ENCODE measurements around the gene SEMA3G. TPM values are rescaled to one million over a fixed set of nuclear protein-coding genes. Genes with fewer than 3 reads are reported as not detected.

SEMA3G gene
- total RNA-seq, 1 donor from 2014 or later = 1.4 TPM

- no peak for DNase-seq (ENCODE audit: low spot score)
Measured at GRCh38 chr3:52479877-52480575, 35.1 kb upstream of the SEMA3G start.

- no peak for DNase-seq (ENCODE audit: low spot score)
Measured at GRCh38 chr3:52479037-52479876, 34.4 kb upstream of the SEMA3G start.

DNA sequence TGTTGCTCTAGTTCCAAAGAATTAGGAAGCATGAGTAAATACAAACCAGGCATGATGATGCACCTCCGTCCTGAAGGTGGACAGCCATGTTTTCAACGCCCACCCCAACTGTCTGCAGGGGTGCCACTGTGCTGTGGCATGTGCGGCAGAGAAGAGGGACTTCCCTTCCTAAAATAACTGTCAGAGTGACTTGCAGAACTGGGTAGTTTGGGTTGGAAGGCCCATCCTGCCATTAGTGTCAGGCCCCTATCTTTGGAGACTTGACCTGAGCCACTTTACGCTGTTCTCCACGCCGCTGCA is 32.8 kb upstream of the SEMA3G start:
- no peak for DNase-seq (ENCODE audit: low spot score)

DNA sequence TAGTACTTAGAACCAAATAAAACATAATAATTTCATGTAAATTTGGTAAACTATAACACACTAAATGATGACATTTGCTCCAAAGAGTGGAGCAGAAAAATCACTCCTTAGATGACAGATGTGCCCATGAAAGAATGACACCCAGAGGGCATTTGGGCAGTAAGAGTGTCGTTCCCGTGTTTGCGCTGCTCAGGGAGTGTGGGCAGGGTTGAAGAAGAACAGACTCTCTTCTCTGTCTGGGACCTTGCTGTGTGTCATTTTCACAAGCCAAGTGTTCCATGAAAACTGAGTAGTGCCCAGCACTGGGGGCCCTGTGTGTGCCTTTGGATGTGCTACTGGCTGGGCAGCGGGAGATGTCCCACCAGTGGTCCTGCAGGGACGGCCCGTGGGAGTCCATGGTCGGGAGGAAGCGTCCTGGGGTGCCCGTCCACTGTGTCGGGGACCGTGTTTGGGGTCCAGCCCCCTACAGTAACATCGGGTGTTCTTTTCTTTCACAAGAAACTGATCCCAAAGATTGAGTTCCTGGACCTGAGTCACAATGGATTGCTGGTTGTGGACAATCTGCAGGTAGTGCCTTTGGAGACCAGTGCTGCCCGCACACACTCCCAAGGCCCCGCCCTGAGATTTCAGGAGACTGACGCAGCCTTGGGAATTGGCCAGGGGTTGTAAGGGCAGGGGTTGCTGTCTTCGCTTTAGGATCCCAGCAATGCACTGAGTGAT is 32.3 kb upstream of the SEMA3G start:
- no peak for DNase-seq (ENCODE audit: low spot score)

DNA sequence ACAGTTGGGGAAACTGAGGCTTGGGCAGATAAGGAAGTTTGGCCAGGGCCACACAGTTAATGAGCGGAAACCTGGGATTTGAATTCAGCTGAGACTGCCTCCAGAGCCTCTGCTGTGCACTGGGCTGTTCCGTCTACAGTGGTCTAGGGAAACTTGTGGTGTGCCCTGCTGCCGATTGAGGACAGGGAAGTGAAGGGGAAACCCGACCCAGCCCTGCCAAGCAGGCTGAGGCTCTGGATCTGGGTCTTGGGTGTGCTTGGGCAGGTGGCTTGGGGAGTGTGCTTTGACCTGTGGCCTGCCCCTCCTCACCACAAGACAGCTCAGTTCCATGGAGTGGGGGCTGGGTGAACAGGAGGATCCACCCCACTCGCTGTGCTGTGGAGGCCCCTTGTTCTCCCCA is 28.1 kb upstream of the SEMA3G start:
- no peak for DNase-seq (ENCODE audit: low spot score)

DNA sequence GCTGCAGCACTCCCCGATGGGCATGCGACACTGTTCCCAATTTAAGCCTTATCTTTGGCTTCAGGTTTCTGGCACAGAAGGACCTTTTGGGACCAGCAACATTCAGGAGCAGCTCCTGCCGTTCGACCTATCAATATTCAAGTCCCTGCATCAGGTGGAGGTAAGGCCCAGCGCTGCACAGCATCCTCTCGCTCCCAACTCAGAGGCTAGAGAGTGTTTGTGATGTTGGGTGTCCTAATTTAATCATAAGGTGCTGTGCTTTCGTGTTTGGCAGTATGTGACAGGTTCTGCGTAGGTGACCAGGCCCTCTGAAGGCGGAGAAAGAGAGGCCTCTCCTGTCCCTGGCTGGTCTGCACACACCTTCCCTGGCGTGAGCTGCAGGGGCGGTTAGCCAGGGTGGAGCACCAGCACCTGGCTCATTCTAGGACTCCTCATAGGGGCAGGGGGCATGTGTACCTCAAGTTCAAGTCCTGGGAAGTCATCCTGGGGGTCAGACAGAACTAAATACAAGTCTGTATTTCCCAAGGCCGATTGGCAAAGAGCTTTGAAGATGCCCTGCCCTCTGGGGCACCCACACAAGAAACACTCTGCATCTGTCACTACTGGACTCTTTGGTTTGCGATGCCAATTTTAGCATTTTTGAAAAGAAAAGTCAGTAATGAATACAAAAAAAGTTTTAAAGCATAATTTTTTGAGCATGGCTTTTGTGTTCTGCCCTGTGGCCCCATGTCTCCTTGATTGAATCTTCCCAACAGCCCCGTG is 27.5 kb upstream of the SEMA3G start:
- DNase-seq (ENCODE audit: low spot score) = no peak

DNA sequence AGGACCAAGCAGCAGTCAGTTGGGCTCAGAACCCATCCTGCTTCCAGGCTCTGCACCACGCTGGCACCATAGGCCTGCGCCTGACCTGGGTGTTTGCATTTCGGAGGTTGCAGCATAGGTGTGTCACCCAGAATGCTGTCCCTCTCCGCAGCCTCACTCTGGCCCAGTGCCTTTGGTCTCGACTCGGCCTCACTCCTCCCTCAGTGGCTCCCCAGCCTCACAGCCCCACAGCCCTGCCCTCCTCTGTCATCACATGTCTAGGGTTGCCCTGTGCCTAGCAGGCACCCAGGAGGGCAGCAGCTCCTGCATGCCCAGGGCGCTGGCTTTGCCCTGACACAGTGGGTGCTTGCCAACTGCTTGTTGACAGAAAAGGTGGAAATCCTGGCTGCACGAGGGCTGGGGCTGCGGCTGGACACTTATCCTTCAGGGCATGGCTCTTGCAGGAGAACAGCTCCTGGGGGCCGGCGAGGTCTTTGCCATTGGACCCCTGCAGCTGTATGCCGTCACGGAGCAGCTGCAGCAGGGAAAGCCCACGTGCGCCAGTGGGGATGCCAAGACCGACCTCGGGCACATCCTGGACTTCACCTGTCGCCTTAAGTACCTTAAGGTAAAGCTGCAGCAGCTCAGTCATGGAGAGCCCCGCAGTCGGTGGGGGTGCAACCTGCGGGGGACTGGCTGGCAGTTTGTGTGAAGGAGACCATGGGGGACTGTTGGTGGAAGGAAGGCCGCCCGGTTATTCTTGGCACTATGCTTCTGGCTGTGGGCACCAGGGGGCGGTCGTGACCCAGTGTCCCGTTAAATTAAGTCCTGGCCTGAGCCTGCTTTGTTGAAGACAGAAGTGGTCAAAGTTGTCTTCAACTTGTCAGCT is 26.7 kb upstream of the SEMA3G start:
- DNase-seq (ENCODE audit: low spot score) = peak; percentile 50

- DNase-seq (ENCODE audit: low spot score) = no peak
Measured at GRCh38 chr3:52470920-52471319, 26.0 kb upstream of the SEMA3G start.

- DNase-seq (ENCODE audit: low spot score) = no peak
Measured at GRCh38 chr3:52469001-52469400, 24.1 kb upstream of the SEMA3G start.

DNA sequence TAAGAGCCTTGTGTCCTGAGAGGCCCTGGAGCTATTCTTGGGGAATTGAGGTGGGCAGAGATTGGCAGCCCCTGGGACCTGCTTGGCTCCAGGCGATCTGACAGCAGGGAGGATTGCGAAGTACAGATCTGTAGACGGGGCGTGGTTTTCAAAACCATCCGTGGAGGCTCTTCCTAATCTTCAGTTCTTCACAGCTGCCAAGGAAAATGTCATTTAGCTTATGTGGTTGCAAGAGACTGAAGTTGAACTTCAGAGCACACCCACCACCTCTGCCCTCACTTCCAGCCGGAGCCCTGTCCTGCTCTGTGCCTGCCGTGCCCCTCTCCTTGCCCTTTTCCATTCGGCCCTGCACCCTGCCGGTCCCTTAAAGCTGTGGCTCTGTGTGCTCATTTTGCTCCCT is 23.4 kb upstream of the SEMA3G start:
- peak; percentile 88 for DNase-seq (ENCODE audit: low spot score)

DNA sequence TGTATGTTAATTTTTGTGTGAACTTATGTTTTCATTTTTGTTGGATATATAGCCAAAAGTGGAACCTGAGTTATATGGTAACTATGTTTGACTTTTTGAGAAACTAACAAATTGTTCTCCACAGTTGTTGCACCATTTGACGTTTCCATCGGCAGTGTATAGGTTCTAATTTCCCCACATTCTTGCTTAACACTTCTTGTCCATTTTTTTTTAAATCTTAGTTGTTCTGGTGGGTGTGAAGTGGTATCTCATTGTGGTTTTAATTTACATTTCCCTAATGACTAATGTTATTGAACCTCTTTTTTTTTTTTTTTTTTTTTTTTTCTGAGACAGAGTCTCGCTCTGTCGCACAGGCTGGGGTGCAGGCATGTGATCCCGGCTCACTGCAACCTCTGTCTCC is 18.5 kb upstream of the SEMA3G start:
- no peak for DNase-seq (ENCODE audit: low spot score)

GRCh38 chr3:52461874-52462273 is 17.0 kb upstream of the SEMA3G start:
- DNase-seq (ENCODE audit: low spot score) = no peak

GRCh38 chr3:52458770-52459545 is 14.1 kb upstream of the SEMA3G start:
- DNase-seq (ENCODE audit: low spot score) = no peak

GRCh38 chr3:52458031-52458760 is 13.3 kb upstream of the SEMA3G start:
- no peak for DNase-seq (ENCODE audit: low spot score)

DNA sequence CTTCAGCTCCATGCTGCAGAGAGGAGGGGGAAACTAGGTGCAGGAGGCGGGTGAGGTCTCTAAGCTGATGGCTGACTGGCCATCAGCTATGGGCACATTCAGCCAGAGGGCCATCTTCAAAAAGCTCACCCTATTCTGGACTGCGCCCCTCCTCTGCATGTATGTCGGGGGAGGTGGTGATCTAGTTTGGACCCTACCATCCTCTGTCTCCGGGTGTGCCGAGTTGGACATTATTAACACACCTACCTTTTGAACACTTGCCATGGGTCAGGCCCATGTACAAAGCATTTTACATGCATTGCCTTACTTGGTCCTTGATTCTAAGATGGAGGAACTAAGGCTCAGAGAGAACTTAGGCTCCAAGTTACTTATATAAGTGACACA is 11.9 kb upstream of the SEMA3G start:
- DNase-seq (ENCODE audit: low spot score) = no peak

- peak; percentile 70 for DNase-seq (ENCODE audit: low spot score)
Measured at GRCh38 chr3:52456169-52456799, 11.4 kb upstream of the SEMA3G start.

DNA sequence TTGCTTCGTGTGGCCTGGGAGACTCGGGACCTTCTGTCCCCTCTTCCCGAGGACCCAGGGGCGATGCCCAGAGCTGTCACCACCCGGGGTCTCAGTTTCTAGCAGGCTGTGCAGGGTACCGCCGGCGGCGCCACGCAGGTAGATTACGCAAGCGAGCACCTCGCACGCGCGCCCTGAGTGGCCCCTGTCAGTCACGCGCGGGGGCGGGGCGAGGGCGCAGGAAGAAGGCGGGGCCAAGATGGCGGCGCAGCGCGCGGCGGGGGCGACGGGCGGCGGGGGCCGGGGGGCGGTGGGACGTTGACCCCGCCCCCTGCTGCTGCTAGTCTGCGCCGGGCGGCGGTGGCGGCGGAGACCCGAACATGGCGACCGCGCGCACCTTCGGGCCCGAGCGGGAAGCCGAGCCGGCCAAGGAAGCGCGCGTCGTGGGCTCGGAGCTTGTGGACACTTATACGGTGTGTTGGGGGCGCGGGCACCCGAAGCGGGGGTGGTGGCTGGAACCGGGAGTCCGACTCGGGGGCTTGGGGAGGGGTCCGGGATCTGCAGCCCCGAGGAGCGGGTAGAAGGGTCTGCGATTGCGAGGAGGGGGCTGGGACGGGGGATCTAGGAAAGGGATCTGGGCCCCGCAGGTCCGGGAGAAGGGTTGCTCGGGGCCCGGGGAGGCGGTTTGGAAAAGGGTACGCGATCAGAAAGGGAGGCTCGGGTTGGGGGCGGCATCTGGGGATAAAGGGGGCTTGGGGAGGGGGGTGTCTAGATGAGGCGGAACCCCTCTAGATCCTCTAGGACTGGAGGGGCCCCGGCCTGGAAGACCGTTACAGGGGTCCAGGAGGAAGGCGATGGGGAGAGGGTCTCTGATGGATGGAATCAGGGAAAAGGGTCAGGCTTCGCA is 10.6 kb upstream of the SEMA3G start, which contains the start of gene NISCH:
Gene NISCH (plus strand): TSS at position 322 of the 886 bp plus-strand sequence. CDS start 38 bp downstream, at position 360.
- DNase-seq (ENCODE audit: low spot score) = peak; percentile 78

GRCh38 chr3:52454938-52455282 is 10.0 kb upstream of the SEMA3G start:
- DNase-seq (ENCODE audit: low spot score) = no peak

Measured in umbilical cord (tissue), 2 donors.